Transverse colon (tissue), 4 donors: ENCODE results near the gene MPV17.
"Not testable (repeated sequence)": the region's sequence is repeated elsewhere in the genome, so short reads cannot be mapped to it uniquely, and the experiment has no call there.

Source experiments
- POLR2A ChIP-seq: fragments of 450-650 bp; IDR thresholded peaks from one replicate; pipeline ENCODE4 v1.6.1; 2016; ENCODE audit warnings: antibody characterized with exemption, mild to moderate bottlenecking, moderate library complexity
- POLR2AphosphoS5 ChIP-seq, 3 donors: sonication (generic); formaldehyde crosslinking; IDR thresholded peaks; one replicate each; pipeline ENCODE4 v1.6.1; 2016; ENCODE audit warnings: antibody characterized with exemption in 3 of 3
- TF ChIP-seq, protein P1 (sequence below), 5 experiments: fragments of 200-600 bp in 3 of 5; fragments of 450-650 bp in 2 of 5; sonication (generic) in 3 of 5; IDR thresholded peaks; 1 replicate in 2 of 5; 2 replicates in 3 of 5; pipeline ENCODE4 v1.5.1; 2016 to 2017; ENCODE audit warnings: antibody characterized with exemption in 5 of 5, inconsistent platforms in 3 of 5, mild to moderate bottlenecking in 2 of 5, moderate library complexity in 1 of 5

DNA sequence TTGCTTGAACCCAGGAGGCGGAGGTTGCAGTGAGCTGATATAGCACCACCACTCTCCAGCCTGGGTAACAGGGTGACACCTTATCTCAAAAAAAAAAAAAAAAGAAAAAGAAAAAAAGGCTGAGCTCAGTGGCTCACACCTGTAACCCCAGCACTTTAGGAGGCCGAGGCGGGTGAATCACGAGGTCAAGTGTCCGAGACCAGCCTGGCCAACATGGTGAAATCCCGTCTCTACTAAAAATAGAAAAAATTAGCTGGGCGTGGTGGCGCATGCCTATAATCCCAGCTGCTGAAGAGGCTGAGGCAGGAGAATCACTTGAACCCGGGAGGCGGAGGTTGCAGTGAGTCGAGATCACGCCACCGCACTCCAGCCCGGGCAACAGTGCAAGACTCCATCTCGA lies 3.1 kb downstream of the MPV17 start:
- TF ChIP-seq, protein P1, sequence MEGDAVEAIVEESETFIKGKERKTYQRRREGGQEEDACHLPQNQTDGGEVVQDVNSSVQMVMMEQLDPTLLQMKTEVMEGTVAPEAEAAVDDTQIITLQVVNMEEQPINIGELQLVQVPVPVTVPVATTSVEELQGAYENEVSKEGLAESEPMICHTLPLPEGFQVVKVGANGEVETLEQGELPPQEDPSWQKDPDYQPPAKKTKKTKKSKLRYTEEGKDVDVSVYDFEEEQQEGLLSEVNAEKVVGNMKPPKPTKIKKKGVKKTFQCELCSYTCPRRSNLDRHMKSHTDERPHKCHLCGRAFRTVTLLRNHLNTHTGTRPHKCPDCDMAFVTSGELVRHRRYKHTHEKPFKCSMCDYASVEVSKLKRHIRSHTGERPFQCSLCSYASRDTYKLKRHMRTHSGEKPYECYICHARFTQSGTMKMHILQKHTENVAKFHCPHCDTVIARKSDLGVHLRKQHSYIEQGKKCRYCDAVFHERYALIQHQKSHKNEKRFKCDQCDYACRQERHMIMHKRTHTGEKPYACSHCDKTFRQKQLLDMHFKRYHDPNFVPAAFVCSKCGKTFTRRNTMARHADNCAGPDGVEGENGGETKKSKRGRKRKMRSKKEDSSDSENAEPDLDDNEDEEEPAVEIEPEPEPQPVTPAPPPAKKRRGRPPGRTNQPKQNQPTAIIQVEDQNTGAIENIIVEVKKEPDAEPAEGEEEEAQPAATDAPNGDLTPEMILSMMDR (IDR thresholded peaks at IDR 0.05), result not testable (repeated sequence)
- not testable (repeated sequence) for TF ChIP-seq POLR2A; POLR2AphosphoS5 (IDR thresholded peaks at IDR 0.05)
